Measurements from ENCODE around the gene PUS3.

The PUS3 gene, protein sequence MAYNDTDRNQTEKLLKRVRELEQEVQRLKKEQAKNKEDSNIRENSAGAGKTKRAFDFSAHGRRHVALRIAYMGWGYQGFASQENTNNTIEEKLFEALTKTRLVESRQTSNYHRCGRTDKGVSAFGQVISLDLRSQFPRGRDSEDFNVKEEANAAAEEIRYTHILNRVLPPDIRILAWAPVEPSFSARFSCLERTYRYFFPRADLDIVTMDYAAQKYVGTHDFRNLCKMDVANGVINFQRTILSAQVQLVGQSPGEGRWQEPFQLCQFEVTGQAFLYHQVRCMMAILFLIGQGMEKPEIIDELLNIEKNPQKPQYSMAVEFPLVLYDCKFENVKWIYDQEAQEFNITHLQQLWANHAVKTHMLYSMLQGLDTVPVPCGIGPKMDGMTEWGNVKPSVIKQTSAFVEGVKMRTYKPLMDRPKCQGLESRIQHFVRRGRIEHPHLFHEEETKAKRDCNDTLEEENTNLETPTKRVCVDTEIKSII

DNA sequence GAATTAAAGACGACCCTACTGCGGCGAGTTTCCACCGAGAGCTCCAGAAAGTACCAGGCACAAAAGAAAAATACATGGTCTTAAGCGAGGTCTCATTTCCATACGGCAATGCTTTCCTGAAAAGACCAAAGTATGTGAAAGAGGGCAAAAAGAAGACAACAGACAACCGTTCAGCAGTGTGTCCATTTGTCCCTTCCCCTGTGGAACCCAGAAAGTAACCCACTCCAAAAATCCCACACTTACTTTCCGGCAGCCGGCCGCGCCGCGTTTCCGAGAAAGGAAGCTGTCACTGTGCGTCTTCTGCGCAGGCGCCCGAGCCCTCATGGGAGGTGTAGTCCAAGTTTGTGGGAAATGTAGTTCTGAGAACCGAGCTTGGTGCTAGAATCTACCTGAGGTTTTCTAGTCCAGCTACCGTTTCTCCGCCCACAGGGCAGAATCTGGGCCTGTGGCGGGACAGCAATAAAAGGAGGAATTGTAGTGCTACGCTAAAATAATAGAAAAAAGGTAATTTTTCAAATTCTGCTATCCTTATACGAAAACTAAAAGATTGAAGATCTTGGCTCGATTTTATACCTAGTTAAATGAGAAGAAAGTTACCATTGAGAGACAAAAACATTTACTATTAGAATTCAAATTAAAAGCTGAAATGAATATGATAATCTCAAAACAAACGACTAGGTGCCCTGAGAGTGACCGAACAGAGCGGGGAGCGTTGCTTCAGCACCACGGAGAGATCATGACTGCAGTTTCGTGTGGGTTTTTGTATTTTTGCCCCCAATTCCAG lies at the start of gene PUS3:
Gene PUS3 (minus strand): TSS at position 280 of the 784 bp plus-strand sequence. CDS start 6,922 bp downstream, outside the sequence.
- TF ChIP-seq Cebpa-rat (IDR thresholded peaks at IDR 0.05), result no peak
- peaks cover 0 to 5% (median 0%) of the 10 kb centered on the region in 10 experiments; a peak in 3 of 20 replicates for H3K4me1 ChIP-seq
- H4K20me1 ChIP-seq, result peaks cover 0 to 19% (median 9%) of the 10 kb centered on the region in 11 experiments; a peak in 12 of 22 replicates
- no peaks in the 10 kb centered on the region for H3K27me3 ChIP-seq
- H3K9me3 ChIP-seq (replicated peaks in 1 of 11), result peaks cover 0 to 17% (median 6%) of the 10 kb centered on the region in 11 experiments; a peak in 5 of 22 replicates
- H3K27ac ChIP-seq, result peak within 1 kb of the TSS; percentile 40 to 74 (median 63); a peak in 21 of 22 replicates
- peak within 1 kb of the TSS; percentile 59 to 74 (median 67) for H3K4me2 ChIP-seq
- peaks cover 18 to 39% (median 34%) of the 10 kb centered on the region in 11 experiments for H3K36me3 ChIP-seq
- peak within 1 kb of the TSS; percentile 61 to 72 (median 68) for H3K4me3 ChIP-seq
- H3K9ac ChIP-seq, result peak within 1 kb of the TSS; percentile 65 to 83 (median 79)

DNA sequence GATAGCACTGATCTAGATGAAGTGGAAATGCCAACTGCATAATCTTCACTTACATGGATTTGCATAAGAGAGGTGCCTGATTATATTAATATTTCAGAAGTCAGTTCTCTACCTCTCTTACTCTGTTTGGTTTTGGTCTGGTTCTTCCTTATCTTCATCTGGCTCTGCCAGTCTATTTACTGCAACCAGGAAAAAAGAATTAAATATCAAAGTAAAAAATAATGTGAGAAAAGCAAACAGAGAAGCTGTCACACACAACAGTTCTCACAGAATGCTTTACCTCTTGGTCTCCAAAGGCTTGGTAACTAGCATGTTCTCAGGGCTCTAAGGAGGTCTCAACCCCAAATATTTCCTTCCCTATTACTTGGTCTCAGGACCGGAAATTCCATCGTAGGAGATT lies 49.6 kb upstream of the PUS3 start:
- no peak for TF ChIP-seq Cebpa-rat (IDR thresholded peaks at IDR 0.05)
- Histone ChIP-seq H3K27ac (no peak overlapping the region), H3K9me3 (replicated peaks in 1 of 11) (no peaks in the 10 kb centered on the region), H3K4me3 (no peak overlapping the region), H3K27me3 (no peaks in the 10 kb centered on the region), H3K4me2 (no peak overlapping the region), H3K9ac (no peak overlapping the region), H3K4me1 (peaks cover 0 to 24% (median 12%) of the 10 kb centered on the region in 10 experiments; a peak in 17 of 20 replicates), H4K20me1 (no peaks in the 10 kb centered on the region), H3K36me3 (no peaks in the 10 kb centered on the region)

DNA sequence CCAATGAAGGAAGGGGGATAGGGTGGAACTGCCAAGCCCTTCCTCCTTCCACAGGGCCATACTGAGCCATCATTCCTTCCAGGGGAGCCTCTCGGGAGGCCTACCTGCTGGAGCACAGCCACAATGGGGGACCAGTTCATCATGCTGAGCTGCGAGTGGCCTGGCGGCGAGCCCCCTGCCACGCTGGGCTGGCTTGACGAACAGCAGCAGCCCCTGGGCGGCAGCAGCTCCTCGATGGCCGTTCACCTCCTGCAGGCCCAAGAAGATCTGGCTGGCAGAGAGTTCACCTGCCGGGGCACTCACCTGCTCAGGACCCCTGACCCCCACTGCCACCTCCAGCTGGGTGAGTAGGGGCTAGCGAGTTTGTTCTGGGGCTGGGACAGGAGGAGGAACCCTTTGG lies 48.7 kb upstream of the PUS3 start:
- Histone ChIP-seq H4K20me1 (no peaks in the 10 kb centered on the region), H3K9ac (no peak overlapping the region), H3K4me2 (no peak overlapping the region), H3K4me1 (peaks cover 0 to 33% (median 20%) of the 10 kb centered on the region in 10 experiments; a peak in 18 of 20 replicates), H3K4me3 (no peak overlapping the region), H3K27ac (no peak overlapping the region), H3K27me3 (no peaks in the 10 kb centered on the region), H3K9me3 (replicated peaks in 1 of 11) (no peaks in the 10 kb centered on the region), H3K36me3 (no peaks in the 10 kb centered on the region)
- no peak for TF ChIP-seq Cebpa-rat (IDR thresholded peaks at IDR 0.05)

DNA sequence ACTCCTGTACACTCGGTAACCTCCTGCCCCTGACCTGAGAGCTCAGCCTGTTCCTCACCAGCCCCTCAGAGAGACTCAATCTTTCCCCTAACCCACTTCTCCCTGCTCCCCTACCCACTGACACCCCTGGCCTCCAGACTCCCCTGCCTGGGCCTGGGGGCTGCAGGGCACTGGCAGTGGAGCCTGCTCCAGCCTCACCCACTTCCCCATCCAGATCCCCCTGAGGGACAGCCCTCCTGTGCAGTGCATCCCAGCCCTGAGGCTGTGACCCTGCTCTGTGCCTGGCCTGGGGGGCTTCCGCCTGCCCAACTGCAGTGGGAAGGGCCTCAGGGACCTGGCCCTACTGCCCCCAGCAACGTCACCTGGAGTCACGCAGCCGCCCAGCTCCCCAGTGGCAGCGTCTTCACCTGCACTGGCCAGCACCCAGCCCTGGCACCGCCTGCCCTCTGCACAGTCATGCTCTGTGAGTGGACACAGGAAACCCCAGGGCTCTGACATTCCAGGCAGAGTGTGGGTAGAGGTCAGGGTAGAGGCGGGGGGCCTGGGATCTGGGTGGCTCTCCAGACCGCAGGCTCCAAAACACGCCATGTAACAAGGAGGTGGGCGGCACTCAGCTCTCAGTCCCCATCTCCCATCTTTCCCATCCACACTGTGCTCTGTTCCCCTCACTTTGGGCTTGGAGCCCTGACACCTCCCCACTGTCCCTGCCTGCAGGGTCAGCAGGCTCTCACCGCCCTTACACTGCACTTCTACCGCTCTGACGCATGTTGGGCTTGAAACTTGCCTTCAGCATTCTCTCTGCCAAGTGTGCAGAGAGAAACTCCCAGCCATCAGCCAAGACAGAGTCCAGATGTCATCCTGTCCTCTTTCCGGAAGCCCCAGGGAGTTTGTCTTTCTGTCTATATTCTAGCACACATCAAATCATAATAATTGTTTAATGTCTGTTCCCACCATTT lies 48.0 kb upstream of the PUS3 start:
- Histone ChIP-seq H3K27ac (no peak overlapping the region), H4K20me1 (no peaks in the 10 kb centered on the region), H3K9ac (no peak overlapping the region; a peak in 1 of 22 replicates), H3K4me2 (peak overlapping the region in 1 of 11 experiments; percentile 10; a peak in 1 of 22 replicates), H3K27me3 (no peaks in the 10 kb centered on the region), H3K4me3 (no peak overlapping the region), H3K36me3 (no peaks in the 10 kb centered on the region), H3K4me1 (peaks cover 0 to 38% (median 25%) of the 10 kb centered on the region in 10 experiments; a peak in 18 of 20 replicates), H3K9me3 (replicated peaks in 1 of 11) (no peaks in the 10 kb centered on the region)
- TF ChIP-seq Cebpa-rat (IDR thresholded peaks at IDR 0.05), result no peak

DNA sequence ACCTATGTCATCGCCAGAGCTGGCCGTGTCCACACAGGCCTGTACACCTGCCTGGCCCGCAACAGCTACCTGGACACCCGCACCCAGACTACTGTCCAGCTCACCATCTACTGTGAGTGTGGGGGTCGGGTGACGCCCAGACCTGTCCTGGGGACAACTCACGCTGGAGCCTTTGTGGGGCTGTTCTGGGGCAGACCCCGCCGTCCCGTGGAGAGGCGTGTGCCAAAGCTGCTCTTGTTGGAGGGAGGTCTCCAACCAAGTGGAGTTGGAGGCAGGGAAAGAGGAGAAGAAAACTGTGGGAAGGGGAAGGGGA lies 47.1 kb upstream of the PUS3 start:
- H3K36me3 ChIP-seq, result no peaks in the 10 kb centered on the region
- no peaks in the 10 kb centered on the region for H4K20me1 ChIP-seq
- H3K9ac ChIP-seq, result no peak overlapping the region
- H3K4me1 ChIP-seq, result peaks cover 0 to 43% (median 30%) of the 10 kb centered on the region in 10 experiments; a peak in 18 of 20 replicates
- TF ChIP-seq Cebpa-rat (IDR thresholded peaks at IDR 0.05), result no peak
- no peak overlapping the region for H3K27ac ChIP-seq
- H3K9me3 ChIP-seq (replicated peaks in 1 of 11), result no peaks in the 10 kb centered on the region
- H3K4me3 ChIP-seq, result no peak overlapping the region
- H3K4me2 ChIP-seq, result no peak overlapping the region
- H3K27me3 ChIP-seq, result no peaks in the 10 kb centered on the region

DNA sequence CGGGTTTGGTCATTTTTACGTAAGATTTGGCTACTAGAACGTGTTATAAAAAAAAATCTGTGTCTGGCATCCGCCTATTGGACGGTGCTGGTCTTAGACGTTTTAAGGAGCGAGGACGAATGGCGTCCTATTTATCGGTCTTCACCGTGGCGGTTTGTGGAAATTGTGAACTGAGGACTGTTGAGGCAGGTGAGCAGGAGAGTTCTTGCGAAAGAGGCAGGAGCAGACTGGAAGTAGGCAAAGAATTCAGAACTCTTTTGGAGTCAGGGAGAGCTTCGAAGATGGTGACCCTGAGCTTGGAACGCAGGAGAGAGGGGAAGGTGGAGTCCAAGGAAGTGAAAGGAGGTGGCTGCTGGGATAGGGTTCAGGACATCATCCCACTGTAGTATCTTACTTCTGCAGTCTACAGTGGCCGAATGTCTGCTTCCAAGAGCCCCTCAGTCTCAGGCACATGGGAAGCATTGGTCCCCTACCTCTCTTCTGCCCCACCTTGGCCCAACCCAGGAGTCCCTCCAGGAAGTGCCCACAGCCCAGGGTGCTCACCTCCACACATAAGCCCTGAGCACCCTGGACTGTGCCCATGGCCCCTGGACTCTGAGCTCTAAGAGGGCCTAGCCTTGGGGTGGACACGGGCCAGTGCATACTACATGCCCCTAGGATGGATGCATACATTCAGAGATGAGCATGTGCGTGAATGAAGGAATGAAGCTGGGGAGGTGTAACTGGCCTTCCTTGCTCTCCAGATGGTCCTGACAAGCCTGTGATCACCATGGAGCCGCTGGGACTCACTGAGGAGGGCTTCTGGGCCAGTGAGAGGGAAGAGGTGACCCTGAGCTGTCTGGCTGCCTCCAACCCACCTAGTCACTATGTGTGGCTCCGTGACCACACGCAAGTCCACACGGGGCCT lies 46.5 kb upstream of the PUS3 start:
- Histone ChIP-seq H3K9ac (no peak overlapping the region), H3K4me2 (no peak overlapping the region), H3K27ac (no peak overlapping the region), H3K4me1 (peaks cover 0 to 43% (median 30%) of the 10 kb centered on the region in 10 experiments; a peak in 18 of 20 replicates), H3K36me3 (no peaks in the 10 kb centered on the region), H4K20me1 (no peaks in the 10 kb centered on the region; a peak in 1 of 22 replicates), H3K27me3 (no peaks in the 10 kb centered on the region), H3K9me3 (replicated peaks in 1 of 11) (no peaks in the 10 kb centered on the region), H3K4me3 (no peak overlapping the region)
- TF ChIP-seq Cebpa-rat (IDR thresholded peaks at IDR 0.05), result peak in 1 of 11 experiments; percentile 28; a peak in 1 of 22 replicates

DNA sequence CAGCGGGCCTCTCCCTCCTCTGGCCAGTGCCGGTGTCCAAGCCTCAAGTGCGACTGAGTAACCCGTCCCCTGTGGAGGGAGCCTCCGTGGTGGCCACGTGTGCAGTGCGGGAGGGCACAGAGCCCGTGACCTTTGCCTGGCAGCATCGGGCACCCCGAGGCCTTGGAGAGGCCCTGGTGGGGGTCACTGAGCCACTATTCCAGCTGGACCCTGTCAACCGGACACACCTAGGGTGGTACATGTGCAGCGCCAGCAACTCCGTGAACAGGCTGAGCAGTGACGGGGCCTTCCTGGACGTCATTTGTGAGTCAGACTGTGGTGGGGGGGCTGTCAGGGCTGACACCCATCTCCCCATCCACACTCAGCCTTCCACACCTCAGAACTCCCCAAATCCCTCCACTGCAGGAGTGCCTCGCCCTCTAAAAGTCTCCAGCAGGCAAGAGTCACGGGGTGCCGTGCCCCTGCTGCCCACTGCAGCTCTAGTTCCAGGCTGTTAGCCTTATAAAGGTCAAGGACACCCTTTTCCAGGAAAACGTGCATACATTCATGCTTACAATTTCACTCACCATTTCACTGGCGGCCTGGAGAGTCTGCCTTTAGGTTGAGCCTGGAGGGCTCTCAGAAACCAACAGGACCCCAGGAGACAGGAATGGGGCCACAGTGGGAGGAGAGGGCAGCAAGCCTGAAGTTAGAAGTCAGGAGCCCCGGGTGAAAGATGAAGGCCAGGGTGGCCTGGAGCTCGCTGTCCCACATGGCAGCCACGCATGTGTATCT lies 45.5 kb upstream of the PUS3 start:
- no peaks in the 10 kb centered on the region; a peak in 1 of 22 replicates for H4K20me1 ChIP-seq
- H3K4me1 ChIP-seq, result peaks cover 0 to 43% (median 30%) of the 10 kb centered on the region in 10 experiments; a peak in 18 of 20 replicates
- TF ChIP-seq Cebpa-rat (IDR thresholded peaks at IDR 0.05), result no peak
- no peaks in the 10 kb centered on the region for H3K36me3 ChIP-seq
- H3K27ac ChIP-seq, result no peak overlapping the region
- H3K4me3 ChIP-seq, result no peak overlapping the region
- H3K4me2 ChIP-seq, result peak overlapping the region in 8 of 11 experiments; percentile 57 to 97 (median 82); a peak in 15 of 22 replicates
- H3K9ac ChIP-seq, result no peak overlapping the region
- H3K27me3 ChIP-seq, result no peaks in the 10 kb centered on the region
- H3K9me3 ChIP-seq (replicated peaks in 1 of 11), result no peaks in the 10 kb centered on the region
